Body of pancreas (tissue), 4 donors: ENCODE data around the gene CEACAM5. TPM values are rescaled to one million over a fixed set of nuclear protein-coding genes. Genes with fewer than 3 reads are reported as not detected.

Experiments used
- ATAC-seq: fragments of 150-250 bp; one replicate; pipeline ENCODE4 v1.9.1; 2016
- DNase-seq, 4 donors: peaks; one replicate each; pipeline ENCODE4 v3.0.0-alpha.2; 2019
- H3K27ac ChIP-seq, 4 donors: fragments of 200-600 bp; sonication (generic); 1 replicate in 3 of 4; 2 replicates in 1 of 4; pipeline versions ENCODE4 v1.5.1 to v1.6.1; 2016 to 2019; ENCODE audit warnings: mild to moderate bottlenecking in 1 of 4, mixed read lengths in 1 of 4, moderate library complexity in 1 of 4
- H3K27me3 ChIP-seq, 2 donors: fragments of 200-600 bp; sonication (generic); one replicate each; pipeline ENCODE4 v1.6.0; 2016; ENCODE audit warnings: mild to moderate bottlenecking in 1 of 2
- H3K36me3 ChIP-seq, 2 donors: fragments of 200-600 bp; sonication (generic); replicated peaks in 1 of 2; 2 replicates each; pipeline ENCODE4 v1.5.1; 2016; ENCODE audit warnings: low read depth in 2 of 2; ENCODE audit not compliant: insufficient read depth in 1 of 2
- H3K4me1 ChIP-seq: fragments of 200-600 bp; sonication (generic); one replicate; pipeline ENCODE4 v1.6.0; 2016
- H3K4me3 ChIP-seq, 2 donors: fragments of 200-600 bp; sonication (generic); 1 replicate in 1 of 2; 2 replicates in 1 of 2; pipeline ENCODE4 v1.5.1; 2016 to 2019
- H3K9me3 ChIP-seq, 3 donors: fragments of 200-600 bp; sonication (generic); 1 replicate in 2 of 3; 2 replicates in 1 of 3; pipeline ENCODE4 v1.5.1; 2016
- CTCF ChIP-seq, 7 experiments: fragments of 450-650 bp in 4 of 7; fragments of 200-600 bp in 3 of 7; sonication (generic) in 3 of 7; IDR thresholded peaks; one replicate each; pipeline ENCODE4 v1.5.1; 2016 to 2019; ENCODE audit warnings: antibody characterized with exemption in 7 of 7
- POLR2A ChIP-seq, 3 donors: fragments of 450-650 bp; IDR thresholded peaks; one replicate each; pipeline ENCODE4 v1.6.1; 2016; ENCODE audit warnings: antibody characterized with exemption in 3 of 3, mild to moderate bottlenecking in 2 of 3
- WGBS, 2 donors: methylation state at CpG; one replicate each; pipeline ENCODE4 v1.1.5; 2017; 5-methylcytosine and 5-hydroxymethylcytosine counted together
- intact Hi-C: fragments of 100-400 bp; cut with DNase I; formaldehyde crosslinking; loops from one replicate; pipeline ENCODE4 v1.15.1; 2023
- total RNA-seq, 2 donors: library from RNA; depleted of rRNA; stranded (reverse); fragments of >200 nt; gene quantifications; one replicate each; pipeline ENCODE4 v1.1.0, GENCODE V29; 2016

Gene CEACAM5
- total RNA-seq, 2 donors from 2014 or later = 4.9 TPM; not detected in 1

- no peak for ATAC-seq
- intact Hi-C loops = no loop called here
Measured at GRCh38 chr19:41694831-41695635, 13.4 kb upstream of the CEACAM5 start.

GRCh38 chr19:41695745-41696144 lies 12.7 kb upstream of the CEACAM5 start:
- Histone ChIP-seq H3K4me3 (no peak overlapping the region), H3K4me1 (peaks cover 45% of the 10 kb centered on the region), H3K27ac (no peak overlapping the region), H3K36me3 (no peaks in the 10 kb centered on the region), H3K9me3 (no peaks in the 10 kb centered on the region), H3K27me3 (no peaks in the 10 kb centered on the region)
- TF ChIP-seq CTCF (IDR thresholded peaks at IDR 0.05) (no peak), POLR2A (IDR thresholded peaks at IDR 0.05) (no peak)
- ATAC-seq (no peak), DNase-seq (no peak)
- intact Hi-C loops = no loop called here
- 42 to 67% methylated on average over 1 to 2 of the region's 2 CpGs for WGBS, 2 donors

More at GRCh38 chr19:41694831-41695635, 13.4 kb upstream of the CEACAM5 start:
- no peak for DNase-seq
- peaks cover 38% of the 10 kb centered on the region for H3K4me1 ChIP-seq
- no peaks in the 10 kb centered on the region for H3K27me3 ChIP-seq
- H3K4me3 ChIP-seq = no peak overlapping the region
- 64% methylated on average over 8 of the region's 8 CpGs for WGBS, 2 donors
- H3K9me3 ChIP-seq = no peaks in the 10 kb centered on the region
- no peaks in the 10 kb centered on the region for H3K36me3 ChIP-seq
- TF ChIP-seq CTCF (IDR thresholded peaks at IDR 0.05) (no peak), POLR2A (IDR thresholded peaks at IDR 0.05) (no peak)
- H3K27ac ChIP-seq = no peak overlapping the region

DNA sequence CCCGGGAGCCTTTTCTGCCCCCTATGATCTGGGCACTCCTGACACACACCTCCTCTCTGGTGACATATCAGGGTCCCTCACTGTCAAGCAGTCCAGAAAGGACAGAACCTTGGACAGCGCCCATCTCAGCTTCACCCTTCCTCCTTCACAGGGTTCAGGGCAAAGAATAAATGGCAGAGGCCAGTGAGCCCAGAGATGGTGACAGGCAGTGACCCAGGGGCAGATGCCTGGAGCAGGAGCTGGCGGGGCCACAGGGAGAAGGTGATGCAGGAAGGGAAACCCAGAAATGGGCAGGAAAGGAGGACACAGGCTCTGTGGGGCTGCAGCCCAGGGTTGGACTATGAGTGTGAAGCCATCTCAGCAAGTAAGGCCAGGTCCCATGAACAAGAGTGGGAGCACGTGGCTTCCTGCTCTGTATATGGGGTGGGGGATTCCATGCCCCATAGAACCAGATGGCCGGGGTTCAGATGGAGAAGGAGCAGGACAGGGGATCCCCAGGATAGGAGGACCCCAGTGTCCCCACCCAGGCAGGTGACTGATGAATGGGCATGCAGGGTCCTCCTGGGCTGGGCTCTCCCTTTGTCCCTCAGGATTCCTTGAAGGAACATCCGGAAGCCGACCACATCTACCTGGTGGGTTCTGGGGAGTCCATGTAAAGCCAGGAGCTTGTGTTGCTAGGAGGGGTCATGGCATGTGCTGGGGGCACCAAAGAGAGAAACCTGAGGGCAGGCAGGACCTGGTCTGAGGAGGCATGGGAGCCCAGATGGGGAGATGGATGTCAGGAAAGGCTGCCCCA lies 11.8 kb upstream of the CEACAM5 start:
- ATAC-seq (no peak), DNase-seq (no peak)
- H3K4me1 ChIP-seq = peaks cover 48% of the 10 kb centered on the region
- intact Hi-C loops = no loop called here
- no peak overlapping the region for H3K27ac ChIP-seq
- no peaks in the 10 kb centered on the region for H3K9me3 ChIP-seq
- 59 to 73% methylated on average over 7 of the region's 7 CpGs for WGBS, 2 donors
- no peak overlapping the region for H3K4me3 ChIP-seq
- no peak for TF ChIP-seq CTCF (IDR thresholded peaks at IDR 0.05)
- no peak for TF ChIP-seq POLR2A (IDR thresholded peaks at IDR 0.05)
- H3K27me3 ChIP-seq = no peaks in the 10 kb centered on the region
- H3K36me3 ChIP-seq = no peaks in the 10 kb centered on the region

GRCh38 chr19:41697198-41697855 lies 11.1 kb upstream of the CEACAM5 start:
- intact Hi-C loops = no loop called here
- H3K4me3 ChIP-seq = no peak overlapping the region
- TF ChIP-seq POLR2A (IDR thresholded peaks at IDR 0.05) = no peak
- TF ChIP-seq CTCF (IDR thresholded peaks at IDR 0.05) = no peak
- H3K4me1 ChIP-seq = peaks cover 53% of the 10 kb centered on the region
- H3K27ac ChIP-seq = peak overlapping the region in 2 of 4 donors; percentile 1 to 80
- 63 to 66% methylated on average over 7 to 9 of the region's 9 CpGs for WGBS, 2 donors
- ATAC-seq (no peak), DNase-seq (no peak)
- no peaks in the 10 kb centered on the region for H3K27me3 ChIP-seq
- no peaks in the 10 kb centered on the region for H3K9me3 ChIP-seq
- H3K36me3 ChIP-seq = no peaks in the 10 kb centered on the region
